PC-3 (cell line): ENCODE data around the gene OPHN1. TPM values are rescaled to one million over a fixed set of nuclear protein-coding genes. Genes with fewer than 3 reads are reported as not detected.
"Not testable (repeated sequence)": the region's sequence is repeated elsewhere in the genome, so short reads cannot be mapped to it uniquely, and the experiment has no call there.

ENCODE experiments used
- ATAC-seq: fragments of 200-7000 bp; cut with Tn5 transposase; 2 replicates; pipeline ENCODE4 v1.9.1; 2020; ENCODE audit warnings: mild to moderate bottlenecking, moderate library complexity
- BruUV-seq: library from RNA; stranded (reverse); fragments of 400-500 nt; replicated peaks from 2 replicates; lab custom pipeline; 2021; lab: Mats Ljungman, UMichigan
- CTCF ChIA-PET: fragments of 300-600 bp; sonication (Branson Sonifier 250); formaldehyde crosslinking; loops from one replicate; lab custom pipeline; 2022; ENCODE audit warnings: antibody characterized with exemption; lab: Charles Lee
- POLR2A ChIA-PET: fragments of 300-600 bp; sonication (Branson Sonifier 250); formaldehyde crosslinking; loops from one replicate; lab custom pipeline; 2022; ENCODE audit warnings: antibody characterized with exemption; ENCODE audit not compliant: unreplicated experiment; lab: Charles Lee
- DNase-seq: peaks from one replicate; pipeline ENCODE4 v3.0.0-alpha.2; 2015
- H2AFZ ChIP-seq: fragments of 300-600 bp; sonication (generic); 2 replicates; pipeline ENCODE4 v1.6.0; 2016; ENCODE audit warnings: antibody characterized with exemption, low read length
- H3F3A ChIP-seq: fragments of 300-600 bp; sonication (generic); one replicate; pipeline ENCODE4 v1.6.0; 2017; ENCODE audit warnings: antibody characterized with exemption, low read length, control low read depth, mild to moderate bottlenecking; ENCODE audit not compliant: unreplicated experiment
- H3K27ac ChIP-seq: fragments of 300-600 bp; sonication (generic); 2 replicates; pipeline ENCODE4 v1.5.1; 2016; ENCODE audit warnings: mild to moderate bottlenecking, low read length
- H3K27me3 ChIP-seq: fragments of 300-600 bp; sonication (generic); 2 replicates; pipeline ENCODE4 v1.6.1; 2016; ENCODE audit warnings: low read length, mixed read lengths
- H3K36me3 ChIP-seq: fragments of 300-600 bp; sonication (generic); 2 replicates; pipeline ENCODE4 v1.6.1; 2016; ENCODE audit warnings: low read depth, mixed run types, low read length, mixed read lengths
- H3K4me1 ChIP-seq: fragments of 300-600 bp; sonication (generic); 2 replicates; pipeline ENCODE4 v1.5.1; 2016; ENCODE audit warnings: low read length; ENCODE audit not compliant: insufficient read depth
- H3K4me2 ChIP-seq: fragments of 300-600 bp; sonication (generic); 2 replicates; pipeline ENCODE4 v1.6.0; 2016; ENCODE audit warnings: low read length
- H3K4me3 ChIP-seq: fragments of 300-600 bp; sonication (generic); 2 replicates; pipeline ENCODE4 v1.5.1; 2016; ENCODE audit warnings: mild to moderate bottlenecking, low read length, mixed read lengths
- H3K79me2 ChIP-seq: fragments of 300-600 bp; sonication (generic); 2 replicates; pipeline ENCODE4 v1.6.1; 2017; ENCODE audit warnings: low read length, mixed read lengths
- H3K9ac ChIP-seq: fragments of 300-600 bp; sonication (generic); 2 replicates; pipeline ENCODE4 v1.6.0; 2016; ENCODE audit warnings: mild to moderate bottlenecking, low read length
- H3K9me2 ChIP-seq: fragments of 300-600 bp; sonication (generic); replicated peaks from 2 replicates; pipeline ENCODE4 v1.6.1; 2016; ENCODE audit warnings: mixed run types, low read length, mixed read lengths
- H3K9me3 ChIP-seq: fragments of 300-600 bp; sonication (generic); 2 replicates; pipeline ENCODE4 v1.6.1; 2016; ENCODE audit warnings: low read length, mixed read lengths
- H4K20me1 ChIP-seq: fragments of 300-600 bp; sonication (generic); 2 replicates; pipeline ENCODE4 v1.6.1; 2016; ENCODE audit warnings: low read length, mixed read lengths
- CTCF ChIP-seq: fragments of 300-600 bp; sonication (generic); conservative IDR thresholded peaks from 2 replicates; pipeline ENCODE4 v1.5.1; 2017; ENCODE audit warnings: antibody characterized with exemption, low read depth, mild to moderate bottlenecking, low read length
- EZH2 ChIP-seq: fragments of 300-600 bp; sonication (generic); IDR thresholded peaks from one replicate; pipeline ENCODE4 v1.6.1; 2017; ENCODE audit warnings: antibody characterized with exemption, mild to moderate bottlenecking, low read length; ENCODE audit not compliant: unreplicated experiment
- EZH2phosphoT487 ChIP-seq: fragments of 300-600 bp; sonication (generic); IDR thresholded peaks from 2 replicates; pipeline ENCODE4 v1.6.1; 2018; ENCODE audit warnings: mild to moderate bottlenecking, antibody characterized with exemption, low read length, borderline replicate concordance
- intact Hi-C: fragments of 100-400 bp; cut with micrococcal nuclease; formaldehyde crosslinking; loops from 2 replicates; pipeline ENCODE4 v1.9.0; 2023
- total RNA-seq: library from RNA; depleted of rRNA; stranded (reverse); fragments of >200 nt; gene quantifications from 2 replicates; pipeline ENCODE4 v1.2.3, GENCODE V29; 2014

Gene OPHN1
- total RNA-seq, 1 experiment from 2014 or later, result 6.0 TPM

GRCh38 chrX:68345025-68345424, 88.3 kb downstream of the OPHN1 start:
- CTCF ChIA-PET, result no interaction called here
- no peaks in the 10 kb centered on the region for H3K36me3 ChIP-seq

DNA sequence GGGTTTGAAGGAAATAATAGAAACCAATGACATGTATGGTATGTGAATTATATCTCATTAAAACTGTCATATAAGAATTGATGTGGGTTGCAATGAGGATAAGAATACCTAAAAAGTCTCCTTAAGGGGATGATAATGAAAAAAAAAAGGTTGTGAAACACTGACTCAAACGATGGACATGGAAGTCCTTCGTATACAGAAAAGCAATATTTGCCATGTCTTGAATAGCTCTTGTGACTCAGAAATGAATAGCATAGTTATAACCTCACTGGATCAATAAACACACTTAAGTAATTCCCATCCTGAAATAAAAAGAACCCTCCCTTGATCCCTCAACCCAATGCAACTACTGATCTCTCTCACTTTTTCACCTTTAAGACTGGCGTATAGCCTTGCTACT, 89.7 kb downstream of the OPHN1 start:
- intact Hi-C loops, result no loop called here
- TF ChIP-seq CTCF (no peak), EZH2phosphoT487 (no peak), EZH2 (no peak)
- CTCF ChIA-PET, result no interaction called here
- H2AFZ ChIP-seq, result no peak overlapping the region
- no peaks in the 10 kb centered on the region for H3F3A ChIP-seq
- peaks cover 4% of the 10 kb centered on the region; the same call in 1 of the 2 replicates for H3K4me1 ChIP-seq
- H3K36me3 ChIP-seq, result no peaks in the 10 kb centered on the region
- H3K4me3 ChIP-seq, result no peak overlapping the region
- no peaks in the 10 kb centered on the region for H4K20me1 ChIP-seq
- no peak overlapping the region for H3K4me2 ChIP-seq
- peak; percentile 27; the same call in 1 of the 2 replicates for ATAC-seq
- H3K79me2 ChIP-seq, result no peaks in the 10 kb centered on the region
- DNase-seq, result peak; percentile 35
- no TSS peak for BruUV-seq
- no peaks in the 10 kb centered on the region for H3K9me2 ChIP-seq
- H3K27me3 ChIP-seq, result no peaks in the 10 kb centered on the region
- H3K9ac ChIP-seq, result no peak overlapping the region
- POLR2A ChIA-PET, result no interaction called here
- H3K27ac ChIP-seq, result no peak overlapping the region
- no peaks in the 10 kb centered on the region for H3K9me3 ChIP-seq

More at GRCh38 chrX:68345025-68345424, 88.3 kb downstream of the OPHN1 start:
- Histone ChIP-seq H3K9me2 (no peaks in the 10 kb centered on the region), H3K9ac (no peak overlapping the region), H3K4me3 (no peak overlapping the region), H3K4me2 (no peak overlapping the region), H3K27me3 (no peaks in the 10 kb centered on the region), H3K27ac (no peak overlapping the region), H3K4me1 (peaks cover 4% of the 10 kb centered on the region; the same call in 1 of the 2 replicates), H2AFZ (no peak overlapping the region), H3F3A (no peaks in the 10 kb centered on the region), H3K79me2 (no peaks in the 10 kb centered on the region), H3K9me3 (no peaks in the 10 kb centered on the region), H4K20me1 (no peaks in the 10 kb centered on the region)
- POLR2A ChIA-PET, result no interaction called here
- ATAC-seq (no peak), DNase-seq (no peak)
- intact Hi-C loops, result no loop called here
- BruUV-seq, result no TSS peak
- TF ChIP-seq CTCF, result no peak
- TF ChIP-seq EZH2, result no peak
- TF ChIP-seq EZH2phosphoT487, result no peak

DNA sequence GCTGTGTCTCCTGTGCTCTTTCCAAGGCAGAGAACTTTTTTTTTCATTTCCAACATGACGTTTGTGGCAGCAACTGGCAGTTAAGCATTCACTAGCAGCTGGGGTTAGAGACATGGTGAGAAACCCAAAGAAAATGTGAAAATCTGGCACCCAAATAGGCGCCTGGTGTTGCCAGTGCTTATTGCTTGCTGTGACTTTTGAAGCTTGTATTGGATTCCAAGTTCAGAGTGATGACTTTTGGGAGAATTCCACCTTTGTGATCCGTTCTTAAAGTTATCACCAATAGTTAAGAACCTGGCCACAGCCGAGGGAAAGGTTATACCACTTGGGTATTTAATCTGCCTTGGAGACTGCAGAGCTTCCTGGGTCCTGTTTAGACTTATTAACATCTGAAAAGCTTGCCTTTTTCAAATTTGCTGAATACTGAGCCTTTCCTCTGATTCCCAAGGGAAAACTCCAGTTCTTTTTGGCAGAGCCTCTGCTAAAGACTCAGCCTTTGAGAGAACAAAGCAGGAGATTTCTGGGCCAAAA, 101.0 kb downstream of the OPHN1 start:
- Histone ChIP-seq H3K9me3 (no peaks in the 10 kb centered on the region), H3F3A (no peaks in the 10 kb centered on the region), H3K9ac (no peak overlapping the region), H3K27me3 (no peaks in the 10 kb centered on the region), H3K4me3 (no peak overlapping the region), H2AFZ (no peak overlapping the region), H4K20me1 (no peaks in the 10 kb centered on the region), H3K79me2 (no peaks in the 10 kb centered on the region), H3K4me1 (no peaks in the 10 kb centered on the region), H3K9me2 (no peaks in the 10 kb centered on the region), H3K36me3 (no peaks in the 10 kb centered on the region), H3K27ac (no peak overlapping the region), H3K4me2 (no peak overlapping the region)
- no TSS peak for BruUV-seq
- CTCF ChIA-PET, result no interaction called here
- DNase-seq (no peak), ATAC-seq (no peak)
- POLR2A ChIA-PET, result no interaction called here
- TF ChIP-seq EZH2, result no peak
- TF ChIP-seq EZH2phosphoT487, result no peak
- no peak for TF ChIP-seq CTCF
- intact Hi-C loops, result no loop called here

GRCh38 chrX:68326841-68327240, 106.5 kb downstream of the OPHN1 start:
- CTCF ChIA-PET, H3K4me3 ChIP-seq, H3K9me2 ChIP-seq, H4K20me1 ChIP-seq, H3K79me2 ChIP-seq, BruUV-seq, DNase-seq, H3K27me3 ChIP-seq, ATAC-seq, H3K4me1 ChIP-seq, H3K36me3 ChIP-seq, H3K9ac ChIP-seq, H3F3A ChIP-seq, POLR2A ChIA-PET, H3K9me3 ChIP-seq, intact Hi-C loops, H3K4me2 ChIP-seq, H3K27ac ChIP-seq, H2AFZ ChIP-seq: not testable (repeated sequence)
